Measurements from ENCODE around the gene MED13.
A peak's percentile ranks its signal among the peaks of the same experiment; 100 is the strongest.
"Not testable (repeated sequence)": the region's sequence is repeated elsewhere in the genome, so short reads cannot be mapped to it uniquely, and the experiment has no call there.

The MED13 gene

DNA sequence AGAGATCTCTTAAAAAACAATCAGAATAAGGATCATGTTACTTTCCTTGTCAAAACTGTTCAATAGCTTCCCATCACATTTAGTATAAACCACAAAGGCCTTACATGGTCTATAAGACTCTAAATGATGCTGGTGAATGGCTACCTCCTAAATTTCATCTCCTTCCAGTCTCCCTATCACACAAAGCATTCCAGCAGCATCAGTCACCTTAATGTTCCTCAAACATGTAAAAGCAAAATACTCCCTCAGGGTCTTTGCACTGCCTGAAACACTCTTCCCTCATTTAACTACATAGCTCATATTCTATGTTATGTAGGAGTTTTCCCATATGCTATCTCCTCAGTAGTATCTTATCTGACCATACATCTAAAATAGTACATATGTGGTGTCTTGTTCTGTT is 83.8 kb downstream of the MED13 start:
- DNase-seq = no peak

DNA sequence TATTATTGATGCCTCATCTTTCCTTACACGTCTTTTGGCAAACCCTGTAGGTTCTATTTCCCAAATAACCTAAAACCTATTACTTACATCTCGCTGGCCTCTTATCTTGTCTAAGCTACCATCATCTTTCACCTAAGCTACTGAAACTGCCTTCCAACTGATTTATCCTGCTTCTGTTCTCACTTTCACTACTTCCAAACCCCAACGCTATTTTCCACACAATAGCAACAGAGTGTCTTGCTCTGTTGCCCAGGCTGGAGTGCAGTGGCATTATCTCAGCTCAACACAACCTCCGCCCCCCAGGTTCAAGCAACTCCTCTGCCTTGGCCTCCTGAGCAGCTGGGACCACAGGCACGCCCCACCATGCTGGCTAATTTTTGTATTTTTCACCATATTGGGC is 84.5 kb downstream of the MED13 start:
- DNase-seq = no peak

- no peak for DNase-seq
Measured at GRCh38 chr17:61974115-61974514, 91.0 kb downstream of the MED13 start.

DNA sequence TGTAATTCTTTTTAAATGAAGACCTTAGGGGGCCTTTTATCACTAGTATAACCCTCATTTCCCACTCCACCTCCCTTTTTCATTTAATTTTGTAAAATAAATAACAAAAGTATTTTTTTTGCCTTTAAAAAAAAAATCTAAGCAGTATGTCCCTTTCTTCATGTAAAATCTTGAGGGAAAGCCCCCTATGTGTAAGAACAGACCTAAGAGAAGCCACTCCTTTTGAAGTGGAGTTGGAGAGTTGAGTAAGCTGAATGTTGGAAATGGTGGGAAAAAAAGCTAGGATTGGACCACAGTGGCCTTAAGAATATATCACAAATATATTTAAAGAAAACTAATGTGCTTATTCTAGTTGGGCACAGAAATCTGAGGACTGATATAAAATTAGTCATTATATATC is 92.8 kb downstream of the MED13 start:
- DNase-seq = no peak

GRCh38 chr17:61970030-61970429 is 95.0 kb downstream of the MED13 start:
- no peak for DNase-seq

GRCh38 chr17:61968757-61969156 is 96.3 kb downstream of the MED13 start:
- DNase-seq = no peak

DNA sequence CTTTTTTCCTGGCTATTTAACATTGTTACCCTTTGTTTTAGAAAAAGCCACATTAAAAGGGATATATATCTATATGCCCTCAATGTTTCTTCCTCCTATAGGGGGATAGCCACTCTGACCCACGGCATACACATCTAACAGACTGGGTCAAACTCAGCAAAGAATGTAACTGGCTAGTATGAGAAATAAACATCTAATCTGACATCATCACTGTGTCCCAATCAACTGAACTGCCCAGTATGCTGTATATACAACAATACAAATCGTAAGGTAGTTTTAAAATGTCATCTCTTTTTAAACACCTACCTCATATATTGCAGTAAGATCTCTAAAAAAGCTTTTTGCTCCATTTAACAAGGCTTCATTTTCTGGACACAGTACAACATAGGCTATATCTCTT is 97.3 kb downstream of the MED13 start:
- no peak for DNase-seq

DNA sequence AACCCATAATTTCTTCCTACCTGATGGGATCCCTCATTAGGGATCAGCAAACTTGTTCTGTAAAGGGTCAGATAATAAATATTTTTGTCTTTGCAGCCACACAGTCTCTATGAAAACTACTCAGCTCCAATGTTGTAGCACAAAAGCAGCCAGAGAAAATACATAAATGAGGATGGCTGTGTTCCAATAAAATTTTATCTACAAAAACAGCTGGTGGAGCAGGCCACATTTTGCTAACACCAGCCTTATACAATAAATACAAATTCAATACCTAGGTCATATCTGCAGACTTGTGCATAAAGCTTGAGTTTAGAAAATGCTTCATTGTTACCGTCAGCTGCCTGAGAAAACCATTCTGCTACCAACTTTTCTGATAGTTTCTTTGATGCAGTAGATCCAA is 98.9 kb downstream of the MED13 start:
- DNase-seq = no peak

GRCh38 chr17:61955619-61956018 is 109.5 kb downstream of the MED13 start:
- no peak for DNase-seq

GRCh38 chr17:61947367-61948078 is 117.6 kb downstream of the MED13 start:
- DNase-seq = no peak

GRCh38 chr17:61946359-61946758 is 118.7 kb downstream of the MED13 start:
- DNase-seq = no peak

GRCh38 chr17:61943117-61943516 is 122.0 kb downstream of the MED13 start:
- no peak for DNase-seq

DNA sequence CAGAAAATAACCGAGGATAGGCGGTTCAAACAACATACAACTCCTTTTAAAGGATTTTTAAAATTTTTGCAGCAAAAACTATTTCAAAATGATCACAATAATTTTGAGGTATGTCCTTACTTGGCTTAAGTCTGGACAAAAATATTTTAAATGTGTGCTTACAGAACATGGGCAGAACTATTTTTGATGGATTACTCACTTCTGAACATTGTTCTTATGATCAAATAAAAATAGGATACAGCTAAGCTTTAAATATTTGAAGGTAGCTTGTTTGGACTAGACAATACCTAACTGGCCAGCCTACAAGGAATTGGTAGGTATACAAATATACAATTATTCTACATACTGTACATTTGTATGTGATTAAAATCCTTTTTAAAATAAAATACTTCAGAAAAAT is 123.0 kb downstream of the MED13 start:
- DNase-seq = no peak

DNA sequence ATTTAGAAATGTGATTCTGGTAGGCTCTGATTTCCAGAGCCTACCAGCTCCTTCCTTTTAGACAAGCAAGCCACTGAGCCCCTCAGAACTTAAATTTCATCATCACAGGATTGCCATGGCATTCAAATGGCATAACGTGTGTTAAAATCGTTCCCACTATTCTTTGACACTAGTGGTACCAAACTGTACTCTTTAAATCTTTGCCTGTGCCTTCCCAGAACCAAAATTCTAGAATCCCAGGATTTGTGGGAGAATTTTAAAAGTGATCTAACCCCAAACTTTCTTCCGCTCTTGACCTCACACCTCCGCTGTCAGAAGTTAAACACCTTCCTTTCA is 137.0 kb downstream of the MED13 start:
- no peak for DNase-seq

DNA sequence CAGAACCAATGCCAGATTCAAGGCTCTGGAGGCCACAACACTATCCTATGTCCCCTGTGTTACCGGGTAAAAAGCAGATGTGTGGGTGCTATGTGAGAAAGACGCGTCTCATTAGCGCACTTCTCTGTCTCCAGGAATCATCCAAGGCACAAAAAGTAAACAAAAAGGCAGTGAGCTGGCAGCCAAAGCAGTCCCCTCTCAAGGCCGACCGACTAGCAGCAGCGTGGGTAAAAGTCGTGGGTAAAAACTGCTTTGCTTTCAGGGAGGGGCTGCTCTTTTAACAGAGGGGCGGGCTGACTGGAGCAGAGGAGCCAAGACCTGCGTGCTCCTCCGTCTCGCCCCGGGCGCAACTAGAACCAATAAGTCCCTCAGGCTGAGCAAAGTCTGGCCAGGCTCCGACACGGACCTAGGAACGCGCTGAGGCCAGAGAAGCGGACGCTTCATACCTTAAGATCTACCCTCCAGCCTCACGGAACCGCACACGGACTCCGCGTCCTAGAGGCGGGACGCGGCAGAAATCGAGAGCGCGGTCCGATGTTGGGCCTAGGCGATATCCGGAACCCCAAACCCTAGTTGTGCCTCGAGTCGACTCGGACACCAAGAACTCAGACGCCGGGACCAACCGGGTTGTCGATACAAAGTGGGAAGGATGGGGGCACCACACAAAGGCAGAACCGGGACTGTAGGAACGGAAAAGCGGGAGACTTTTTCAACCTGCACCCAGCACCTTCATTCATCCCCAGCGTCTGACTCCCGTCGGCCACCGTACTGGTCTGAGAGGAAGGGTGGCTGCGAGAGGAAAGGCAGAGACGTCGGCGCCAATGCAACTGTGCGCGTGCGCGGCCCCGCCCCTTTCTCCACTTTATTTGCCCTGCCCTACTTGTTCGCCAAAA is 137.6 kb downstream of the MED13 start, which contains the start of gene INTS2:
TSS of gene INTS2 (minus strand) at position 775 of the 893 bp plus-strand sequence. CDS start 1,338 bp downstream, outside the sequence.
- peak; percentile 69 for DNase-seq

- no peak for DNase-seq
Measured at GRCh38 chr17:61926826-61927207, 138.3 kb downstream of the MED13 start.

DNA sequence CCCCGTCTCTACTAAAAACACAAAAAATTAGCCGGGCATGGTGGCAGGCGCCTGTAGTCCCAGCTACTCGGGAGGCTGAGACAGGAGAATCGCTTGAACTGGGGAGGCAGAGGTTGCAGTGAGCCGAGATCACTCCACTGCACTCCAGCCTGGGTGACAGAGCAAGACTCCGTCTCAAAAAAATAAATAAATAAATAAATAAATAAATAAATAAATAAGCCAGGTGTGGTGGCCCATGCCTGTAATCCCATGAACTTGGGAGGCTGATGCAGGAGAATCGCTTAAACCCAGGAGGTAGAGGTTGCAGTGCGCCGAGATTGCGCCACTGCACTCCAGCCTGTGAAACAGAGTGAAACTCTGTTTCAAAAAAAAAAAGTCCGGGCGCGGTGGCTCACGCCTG is 149.9 kb downstream of the MED13 start:
- not testable (repeated sequence) for DNase-seq

GRCh38 chr17:61908292-61909037 is 156.6 kb downstream of the MED13 start:
- no peak for DNase-seq

GRCh38 chr17:61907361-61907760 is 157.7 kb downstream of the MED13 start:
- DNase-seq = no peak

- DNase-seq = no peak
Measured at GRCh38 chr17:61904094-61904710, 160.9 kb downstream of the MED13 start.

DNA sequence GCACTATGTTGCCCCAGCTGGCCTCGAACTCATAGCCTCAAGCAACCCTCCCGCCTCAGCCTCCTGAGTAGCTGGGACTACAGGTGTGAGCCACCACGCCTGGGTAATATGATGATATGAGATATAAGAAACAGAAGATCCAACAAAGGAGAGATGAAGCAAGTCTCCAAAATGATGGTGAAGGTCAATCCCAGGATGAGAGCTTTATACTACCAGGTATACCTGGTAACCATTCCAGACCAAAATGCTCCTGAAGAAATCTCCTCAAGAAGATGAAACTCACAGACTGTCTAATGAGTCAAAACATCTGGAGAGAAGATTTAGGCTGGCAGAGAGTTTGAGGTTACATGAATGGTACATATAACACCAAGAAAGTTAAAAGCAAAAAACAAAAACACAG is 161.8 kb downstream of the MED13 start:
- no peak for DNase-seq

DNA sequence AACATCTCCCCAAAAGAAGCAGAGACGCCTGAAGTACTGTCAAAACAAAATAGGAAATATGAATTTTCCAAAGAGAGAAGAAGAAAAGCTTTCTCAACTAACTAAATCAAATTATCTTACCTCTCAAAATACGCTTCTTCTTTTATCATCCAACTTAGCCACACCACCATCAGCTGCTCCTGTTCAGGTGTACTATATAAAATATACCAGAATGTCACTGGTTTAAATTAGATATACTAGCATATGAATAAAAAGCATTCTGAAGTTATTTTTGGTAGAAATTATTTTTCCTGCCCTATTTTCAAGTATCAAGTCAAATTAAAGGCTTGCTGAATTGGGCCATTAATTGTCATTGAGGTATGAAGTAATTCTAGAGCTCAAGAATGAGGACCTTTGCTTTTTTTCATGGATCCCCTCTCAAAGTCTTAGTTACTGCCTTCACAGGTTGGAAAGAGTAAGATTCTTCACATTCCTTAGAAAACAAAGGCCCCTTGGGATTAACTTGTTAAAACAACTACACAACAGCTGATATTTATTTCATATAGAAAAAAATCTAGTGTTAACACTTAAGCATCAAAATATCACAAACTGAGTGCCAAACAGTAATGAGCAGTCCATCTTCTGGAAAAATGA is 167.4 kb downstream of the MED13 start:
- DNase-seq = no peak

DNA sequence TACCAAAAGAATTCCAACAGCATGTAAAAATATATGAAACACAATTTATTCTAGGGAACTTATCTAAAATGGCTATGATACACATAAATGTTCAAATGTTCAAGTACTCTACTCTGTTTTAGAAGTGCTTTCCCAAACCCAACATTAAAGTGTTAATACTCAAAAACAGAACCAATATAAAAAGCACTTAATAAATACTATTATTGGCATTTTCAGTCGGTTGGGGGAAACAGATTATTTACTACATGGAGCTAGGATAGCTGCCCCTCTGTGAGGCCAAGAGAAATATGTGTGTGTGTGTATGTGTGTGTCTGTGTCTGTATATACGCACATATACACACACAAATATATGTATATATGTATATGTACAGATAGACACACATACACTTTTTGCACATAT is 169.7 kb downstream of the MED13 start:
- DNase-seq = no peak

All from NCI-H2029 (cell line).